ENCODE results near the gene SERPINB13.
"Not testable (repeated sequence)": the region's sequence is repeated elsewhere in the genome, so short reads cannot be mapped to it uniquely, and the experiment has no call there.

The SERPINB13 gene

DNA sequence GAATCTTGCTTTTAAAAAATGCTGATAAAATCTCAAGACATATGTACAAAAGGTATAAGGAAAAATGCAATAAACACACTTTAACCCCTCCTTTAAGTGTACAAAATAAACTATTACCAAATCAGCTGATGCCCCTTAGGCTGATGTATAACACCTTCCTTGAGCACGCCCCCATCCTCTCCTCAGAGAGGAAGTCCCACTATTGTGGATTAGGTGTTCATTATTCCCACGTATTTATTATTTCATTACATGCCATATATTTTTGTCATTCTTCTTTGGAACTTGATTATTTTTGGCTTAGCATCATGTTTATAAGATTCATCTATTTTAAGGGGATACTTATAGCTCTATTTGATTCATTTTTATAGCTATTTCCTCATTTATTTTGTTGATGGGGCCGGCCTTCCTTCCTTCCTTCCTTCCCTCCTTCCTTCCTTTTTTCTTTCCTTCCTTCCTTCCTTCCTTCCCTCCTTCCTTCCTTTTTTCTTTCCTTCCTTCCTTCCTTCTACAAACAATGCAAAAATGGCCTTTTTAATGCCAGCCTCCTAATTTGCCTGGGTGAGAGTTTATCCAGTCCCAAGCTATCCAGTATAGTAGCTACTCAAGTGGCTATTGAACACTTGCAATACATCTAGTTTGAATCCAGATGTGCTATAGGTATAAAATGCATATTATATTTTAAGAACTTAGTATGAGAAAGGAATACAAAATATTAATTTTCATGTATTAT is 4.0 kb downstream of the SERPINB13 start:
- no peak for DNase-seq (ENCODE audit: low read depth)

DNA sequence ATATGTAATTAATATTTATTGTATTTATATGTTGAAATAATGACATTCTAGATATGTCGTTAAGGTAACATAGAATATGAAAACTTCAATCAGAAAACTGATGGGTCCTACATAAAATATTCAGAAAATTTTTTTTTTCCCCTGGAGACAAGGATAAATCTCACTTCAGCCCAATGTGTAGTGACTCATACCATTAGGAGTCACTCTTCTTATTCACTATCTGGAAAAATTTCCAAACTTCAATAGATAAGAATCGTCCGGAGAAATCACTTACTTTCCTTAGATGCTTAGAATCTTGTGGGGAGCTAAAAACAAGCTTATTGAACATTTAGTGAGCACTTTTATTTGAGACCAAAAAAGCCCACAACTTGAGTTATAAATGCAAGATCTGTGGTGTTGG is 4.6 kb downstream of the SERPINB13 start:
- no peak for DNase-seq (ENCODE audit: low read depth)

DNA sequence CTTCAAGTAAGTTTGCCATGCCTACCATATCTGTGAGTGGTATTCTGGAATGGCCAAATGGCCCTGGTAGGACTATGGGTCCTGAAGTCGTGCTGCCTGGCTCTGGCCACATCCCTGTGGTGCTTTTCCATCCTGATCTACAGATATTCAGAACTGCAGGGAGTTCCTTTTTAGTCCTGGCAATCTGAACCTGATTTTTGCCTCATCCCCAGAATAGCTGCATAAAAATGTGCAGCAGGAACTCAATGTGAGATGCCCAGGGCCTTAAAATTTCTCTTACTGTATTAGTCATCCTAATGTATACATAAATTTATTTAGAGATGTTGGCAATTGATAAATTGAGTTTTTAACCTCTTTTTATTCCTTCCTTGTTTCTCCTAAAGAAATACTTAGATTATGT is 5.3 kb downstream of the SERPINB13 start:
- no peak for DNase-seq (ENCODE audit: low read depth)

GRCh38 chr18:63596964-63597363 is 9.8 kb downstream of the SERPINB13 start:
- no peak for DNase-seq (ENCODE audit: low read depth)

GRCh38 chr18:63603355-63603754 is 16.2 kb downstream of the SERPINB13 start:
- DNase-seq (ENCODE audit: low read depth) = no peak

GRCh38 chr18:63603772-63604171 is 16.6 kb downstream of the SERPINB13 start:
- no peak for DNase-seq (ENCODE audit: low read depth)

DNA sequence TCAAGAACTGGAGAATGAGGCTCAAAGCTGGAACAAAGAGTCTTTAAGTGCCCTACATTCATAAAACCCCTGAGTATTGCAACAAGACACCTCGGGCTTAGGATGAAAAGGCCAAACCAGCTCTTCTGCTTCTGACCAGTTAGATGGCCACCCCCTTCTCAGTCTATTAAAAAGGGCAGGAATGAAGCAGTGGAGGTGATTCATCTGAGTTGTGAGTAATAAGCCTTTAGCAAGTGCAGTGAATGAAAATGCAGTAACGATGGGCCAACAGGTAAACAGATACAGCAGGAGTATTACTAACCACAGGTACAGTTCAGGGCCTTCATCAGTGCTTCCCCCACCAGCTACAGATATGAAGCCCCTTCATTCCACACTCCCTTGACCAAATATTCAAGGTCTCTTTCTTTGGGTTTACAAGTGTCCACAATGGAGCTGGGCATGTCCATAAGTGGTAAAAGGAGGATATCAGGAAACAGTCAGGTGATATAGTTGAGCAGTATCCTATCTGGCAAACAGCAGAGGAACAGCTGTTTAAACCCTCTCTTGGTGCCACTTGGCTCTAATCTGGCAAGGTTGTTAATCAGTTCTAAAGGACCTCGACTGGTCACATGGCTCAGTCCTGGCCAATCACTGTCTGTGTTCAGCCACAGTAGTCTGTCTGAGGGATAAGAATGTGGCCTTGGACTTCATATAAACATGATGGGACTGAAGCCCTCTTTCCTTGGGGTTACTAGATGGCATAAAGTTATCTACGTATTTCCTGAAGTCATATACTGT is 17.8 kb downstream of the SERPINB13 start:
- no peak for DNase-seq (ENCODE audit: low read depth)

DNA sequence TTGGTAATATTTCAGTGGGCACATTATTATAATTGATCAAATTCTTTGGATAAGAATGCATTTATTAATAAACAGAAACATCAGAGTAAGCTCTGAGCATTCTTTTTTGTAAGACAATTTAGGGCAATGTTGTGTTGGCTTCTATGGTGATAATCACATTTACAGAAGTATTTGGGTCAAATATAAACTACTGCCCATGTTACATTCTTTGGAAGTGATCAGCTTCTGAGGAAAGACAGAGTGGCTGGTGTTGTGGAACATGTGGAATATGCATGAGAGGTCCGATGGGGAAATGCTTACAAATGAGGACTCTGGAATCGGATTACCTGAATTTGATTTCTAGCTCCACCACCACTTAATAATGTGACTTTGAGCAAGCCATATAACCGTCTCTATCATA is 19.4 kb downstream of the SERPINB13 start:
- no peak for DNase-seq (ENCODE audit: low read depth)

- DNase-seq (ENCODE audit: low read depth) = no peak
Observed at GRCh38 chr18:63613420-63613819, 26.3 kb downstream of the SERPINB13 start.

DNA sequence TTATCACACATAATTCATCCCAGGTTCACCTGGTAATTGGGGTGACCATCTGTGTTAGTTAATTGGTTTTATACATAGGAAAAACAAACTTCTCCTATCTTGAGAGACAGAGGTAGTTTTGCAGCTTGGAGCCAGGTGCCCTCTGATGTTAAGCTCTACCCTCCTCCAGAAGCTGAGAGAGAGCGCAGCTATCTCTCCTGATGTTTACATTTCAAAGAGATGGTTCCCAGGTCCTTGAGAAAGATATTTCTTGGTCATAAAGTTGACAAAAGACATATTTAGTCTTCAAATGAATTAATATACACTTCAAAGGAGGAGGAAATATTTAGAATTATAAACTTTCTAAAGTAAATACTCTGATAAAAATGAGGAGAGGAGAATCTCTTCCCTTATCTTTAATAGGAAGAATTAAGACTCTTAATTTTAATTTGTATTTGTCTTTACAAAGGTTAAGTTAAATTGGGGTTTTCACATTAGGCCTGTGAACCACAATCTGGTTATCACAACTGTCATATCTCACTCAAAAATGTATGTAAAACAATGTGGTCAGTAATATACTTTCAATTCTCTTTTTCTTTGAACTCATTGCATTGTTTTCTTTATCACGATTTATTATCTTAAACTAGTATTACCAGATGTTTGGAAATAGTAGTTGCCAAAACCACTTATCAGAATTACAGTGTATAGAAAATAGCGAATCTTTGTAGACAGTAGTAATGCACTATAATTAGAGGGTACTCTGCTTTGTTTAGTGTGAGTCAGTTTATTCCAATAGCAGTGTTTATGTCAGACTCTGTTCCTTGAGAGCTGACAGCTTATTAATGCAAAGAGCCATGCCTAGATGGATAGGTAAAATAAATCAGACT is 30.1 kb downstream of the SERPINB13 start:
- DNase-seq (ENCODE audit: low read depth) = no peak

DNA sequence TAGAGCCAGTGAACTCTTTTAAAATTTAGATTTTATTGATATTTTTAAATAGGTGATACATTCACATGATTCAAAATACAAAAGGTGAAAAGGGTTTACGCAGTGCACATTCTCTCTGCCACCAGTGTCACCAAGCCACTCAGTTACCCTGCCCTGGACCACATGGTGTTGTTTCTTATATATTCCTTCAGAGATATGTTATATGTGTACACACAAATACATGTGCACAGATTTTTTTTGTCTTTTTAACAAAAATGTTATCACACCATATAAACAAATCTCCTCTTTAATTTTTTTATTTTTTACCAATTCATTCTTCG is 30.7 kb downstream of the SERPINB13 start:
- no peak for DNase-seq (ENCODE audit: low read depth)

- DNase-seq (ENCODE audit: low read depth) = no peak
Observed at GRCh38 chr18:63619661-63620060, 32.5 kb downstream of the SERPINB13 start.

GRCh38 chr18:63624863-63625262 is 37.7 kb downstream of the SERPINB13 start:
- DNase-seq (ENCODE audit: low read depth) = no peak

DNA sequence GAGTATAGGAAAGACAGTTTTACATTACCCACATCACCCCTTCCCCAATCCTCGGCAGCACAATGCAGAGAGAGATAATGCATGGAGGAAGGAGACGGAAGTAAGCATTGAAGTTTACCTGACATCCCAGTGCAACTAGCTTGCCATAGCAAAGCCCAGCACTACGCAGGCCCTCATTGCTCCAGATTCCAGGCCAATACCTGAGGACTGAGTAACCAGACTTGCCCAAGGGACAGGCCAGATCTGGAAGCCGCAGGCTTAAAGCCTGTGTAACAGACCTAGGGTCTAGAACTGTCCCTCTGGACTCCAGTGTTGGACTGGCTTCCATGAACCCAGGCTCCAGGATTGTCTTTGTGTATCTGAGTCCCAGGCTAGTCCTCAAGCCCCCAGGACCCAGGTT is 39.3 kb downstream of the SERPINB13 start:
- no peak for DNase-seq (ENCODE audit: low read depth)

- no peak for DNase-seq (ENCODE audit: low read depth)
Observed at GRCh38 chr18:63627819-63628218, 40.7 kb downstream of the SERPINB13 start.

GRCh38 chr18:63637703-63638102 is 50.6 kb downstream of the SERPINB13 start:
- DNase-seq (ENCODE audit: low read depth) = no peak

DNA sequence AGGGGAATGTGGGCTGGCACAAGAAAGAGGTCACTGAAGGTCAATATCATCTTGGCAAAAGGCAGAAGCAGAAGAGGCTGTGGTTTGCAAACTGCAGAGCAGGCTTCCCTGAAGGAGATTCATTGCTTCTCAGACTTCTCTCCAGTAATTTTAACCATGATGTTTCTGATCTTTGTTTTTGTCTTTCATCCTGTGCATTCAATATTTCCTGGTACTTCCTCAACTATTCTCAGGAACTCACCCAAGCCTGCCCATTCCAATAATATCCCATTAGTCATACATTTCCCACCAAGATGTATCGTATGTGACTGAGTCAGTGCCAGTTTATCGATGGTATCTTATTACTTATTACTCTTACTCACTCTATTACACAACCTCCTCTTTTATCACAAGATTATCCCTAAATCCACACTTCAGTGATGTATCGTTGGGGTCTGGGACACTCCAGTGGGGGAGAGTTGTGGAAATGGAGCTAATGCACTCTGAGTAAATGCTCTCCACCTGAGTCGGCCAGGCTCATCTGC is 54.1 kb downstream of the SERPINB13 start:
- DNase-seq (ENCODE audit: low read depth) = not testable (repeated sequence)

- not testable (repeated sequence) for DNase-seq (ENCODE audit: low read depth)
Observed at GRCh38 chr18:63642668-63643356, 55.7 kb downstream of the SERPINB13 start.

GRCh38 chr18:63644142-63644541 is 57.0 kb downstream of the SERPINB13 start, which contains the start of gene SERPINB4:
Gene SERPINB4 (minus strand): TSS chr18:63644256. CDS start chr18:63643577, 679 bp downstream.
- not testable (repeated sequence) for DNase-seq (ENCODE audit: low read depth)

GRCh38 chr18:63644694-63645093 is 57.6 kb downstream of the SERPINB13 start:
- not testable (repeated sequence) for DNase-seq (ENCODE audit: low read depth)

DNA sequence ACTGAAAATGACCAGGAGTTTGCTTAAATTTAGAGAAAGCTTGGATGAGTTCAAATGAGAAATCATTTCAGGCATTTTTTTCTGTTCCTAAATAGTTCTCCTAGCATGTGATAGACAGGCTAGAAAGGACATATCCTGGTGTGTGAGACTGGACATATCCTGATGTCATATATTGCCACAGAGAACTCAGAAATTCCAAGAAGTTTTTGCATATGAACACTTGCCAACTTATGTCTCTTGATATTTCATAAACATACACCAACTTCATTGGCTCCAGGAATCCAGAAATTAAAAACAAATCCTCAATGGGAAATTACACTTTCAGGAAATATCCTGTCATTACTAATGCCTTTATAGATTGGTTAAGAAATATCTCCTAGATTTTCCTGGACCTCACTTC is 59.8 kb downstream of the SERPINB13 start:
- DNase-seq (ENCODE audit: low read depth) = no peak

DNA sequence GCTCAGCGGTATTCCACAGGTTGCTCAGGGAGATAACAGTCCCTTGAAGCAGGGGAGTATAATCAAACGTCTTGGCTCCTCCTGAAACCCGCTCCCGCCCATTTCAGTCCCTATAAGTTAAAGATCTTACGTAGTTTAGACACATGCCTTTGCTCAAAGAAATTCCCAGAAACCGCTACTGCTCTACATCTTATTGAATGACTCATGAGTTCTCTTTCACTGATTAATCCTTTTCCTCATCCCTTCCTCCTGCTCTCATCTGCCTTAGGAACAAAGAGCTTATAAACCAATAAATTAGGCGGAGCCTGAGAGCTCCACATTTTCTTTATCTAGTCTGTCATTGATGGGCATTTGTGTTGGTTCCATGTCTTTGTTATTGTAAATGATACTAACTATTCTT is 61.1 kb downstream of the SERPINB13 start:
- no peak for DNase-seq (ENCODE audit: low read depth)
